Measurements from ENCODE around the gene PCDHGB3. TPM values are rescaled to one million over a fixed set of nuclear protein-coding genes. Genes with fewer than 3 reads are reported as not detected.

Gene PCDHGB3
- total RNA-seq, 1 experiment from 2014 or later, result 4.2 TPM

DNA sequence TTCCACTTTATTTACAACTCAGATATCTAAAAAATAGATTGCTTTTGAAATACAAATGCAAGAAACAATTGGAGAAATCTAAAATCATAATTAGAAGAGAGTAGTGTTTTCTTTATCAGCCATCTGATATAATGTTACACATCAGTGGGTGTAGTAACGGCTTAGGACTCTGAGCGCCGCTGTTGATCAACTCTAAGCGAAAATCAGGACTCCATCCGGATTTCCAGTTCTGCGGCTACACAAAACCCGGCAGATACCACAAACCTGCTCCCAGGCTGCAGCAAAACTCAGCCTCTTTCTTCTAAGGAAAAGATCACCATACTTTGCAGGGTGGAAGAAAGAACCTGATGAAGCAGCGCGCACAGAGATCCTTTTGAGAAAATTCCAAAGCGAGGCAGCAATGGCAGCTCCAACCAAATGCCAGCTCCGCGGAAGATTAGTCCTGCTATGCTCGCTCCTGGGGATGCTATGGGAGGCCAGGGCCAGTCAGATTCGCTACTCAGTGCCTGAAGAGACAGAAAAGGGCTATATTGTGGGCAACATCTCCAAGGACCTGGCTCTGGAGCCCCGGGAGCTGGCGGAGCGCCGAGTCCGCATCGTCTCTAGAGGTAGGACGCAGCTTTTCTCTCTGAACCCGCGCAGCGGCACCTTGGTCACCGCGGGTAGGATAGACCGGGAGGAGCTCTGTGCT is 32.7 kb downstream of the PCDHGB3 start, which contains the start of gene PCDHGA9 (continued):
- TF ChIP-seq TEAD4 (CRISPR knock-in tag; IDR thresholded peaks at IDR 0.05) (no peak), NR2C2 (CRISPR knock-in tag; IDR thresholded peaks at IDR 0.05) (no peak), ELF4 (CRISPR knock-in tag; IDR thresholded peaks at IDR 0.05; ENCODE audit: low read depth) (no peak), ZNF219 (CRISPR knock-in tag; IDR thresholded peaks at IDR 0.05; ENCODE audit: borderline replicate concordance) (no peak), NR3C1 (CRISPR knock-in tag; conservative IDR thresholded peaks at IDR 0.05; ENCODE audit: low read depth) (no peak), TCF7 (CRISPR knock-in tag; IDR thresholded peaks at IDR 0.05; ENCODE audit: low read depth) (no peak)
- TF ChIP-seq, protein P1, sequence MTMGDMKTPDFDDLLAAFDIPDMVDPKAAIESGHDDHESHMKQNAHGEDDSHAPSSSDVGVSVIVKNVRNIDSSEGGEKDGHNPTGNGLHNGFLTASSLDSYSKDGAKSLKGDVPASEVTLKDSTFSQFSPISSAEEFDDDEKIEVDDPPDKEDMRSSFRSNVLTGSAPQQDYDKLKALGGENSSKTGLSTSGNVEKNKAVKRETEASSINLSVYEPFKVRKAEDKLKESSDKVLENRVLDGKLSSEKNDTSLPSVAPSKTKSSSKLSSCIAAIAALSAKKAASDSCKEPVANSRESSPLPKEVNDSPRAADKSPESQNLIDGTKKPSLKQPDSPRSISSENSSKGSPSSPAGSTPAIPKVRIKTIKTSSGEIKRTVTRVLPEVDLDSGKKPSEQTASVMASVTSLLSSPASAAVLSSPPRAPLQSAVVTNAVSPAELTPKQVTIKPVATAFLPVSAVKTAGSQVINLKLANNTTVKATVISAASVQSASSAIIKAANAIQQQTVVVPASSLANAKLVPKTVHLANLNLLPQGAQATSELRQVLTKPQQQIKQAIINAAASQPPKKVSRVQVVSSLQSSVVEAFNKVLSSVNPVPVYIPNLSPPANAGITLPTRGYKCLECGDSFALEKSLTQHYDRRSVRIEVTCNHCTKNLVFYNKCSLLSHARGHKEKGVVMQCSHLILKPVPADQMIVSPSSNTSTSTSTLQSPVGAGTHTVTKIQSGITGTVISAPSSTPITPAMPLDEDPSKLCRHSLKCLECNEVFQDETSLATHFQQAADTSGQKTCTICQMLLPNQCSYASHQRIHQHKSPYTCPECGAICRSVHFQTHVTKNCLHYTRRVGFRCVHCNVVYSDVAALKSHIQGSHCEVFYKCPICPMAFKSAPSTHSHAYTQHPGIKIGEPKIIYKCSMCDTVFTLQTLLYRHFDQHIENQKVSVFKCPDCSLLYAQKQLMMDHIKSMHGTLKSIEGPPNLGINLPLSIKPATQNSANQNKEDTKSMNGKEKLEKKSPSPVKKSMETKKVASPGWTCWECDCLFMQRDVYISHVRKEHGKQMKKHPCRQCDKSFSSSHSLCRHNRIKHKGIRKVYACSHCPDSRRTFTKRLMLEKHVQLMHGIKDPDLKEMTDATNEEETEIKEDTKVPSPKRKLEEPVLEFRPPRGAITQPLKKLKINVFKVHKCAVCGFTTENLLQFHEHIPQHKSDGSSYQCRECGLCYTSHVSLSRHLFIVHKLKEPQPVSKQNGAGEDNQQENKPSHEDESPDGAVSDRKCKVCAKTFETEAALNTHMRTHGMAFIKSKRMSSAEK (CRISPR knock-in tag; IDR thresholded peaks at IDR 0.05; ENCODE audit: borderline replicate concordance), result no peak

DNA sequence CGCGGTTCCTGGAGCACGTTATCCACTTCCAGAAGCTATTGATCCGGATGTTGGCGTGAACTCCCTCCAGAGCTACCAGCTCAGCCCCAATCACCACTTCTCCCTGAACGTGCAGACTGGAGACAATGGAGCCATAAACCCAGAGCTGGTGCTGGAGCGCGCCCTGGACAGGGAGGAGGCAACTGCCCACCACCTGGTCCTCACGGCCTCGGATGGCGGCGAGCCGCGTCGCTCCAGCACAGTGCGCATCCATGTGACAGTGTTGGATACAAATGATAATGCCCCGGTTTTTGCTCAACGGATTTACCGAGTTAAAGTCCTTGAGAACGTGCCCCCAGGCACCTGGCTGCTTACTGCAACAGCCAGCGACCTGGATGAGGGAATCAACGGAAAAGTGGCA is 33.3 kb downstream of the PCDHGB3 start:
- peaks cover 43% of the 10 kb centered on the region for H3K9me3 Mint-ChIP-seq
- H3K27me3 Mint-ChIP-seq (ENCODE audit: low read depth), result peaks cover 17% of the 10 kb centered on the region
- no peak for DNase-seq (ENCODE audit: low spot score)
- ChIA-PET CTCF (interaction anchor here (0.6 to 1.7 kb wide), 9 partner anchors 10 to 160 kb away, joined by 3 to 15 read pairs (median 5); partner anchors contain the start of genes PCDHGA10, PCDHGA11, PCDHGA8 and PCDHGB3), POLR2A (no interaction called here)
- peaks cover 49% of the 10 kb centered on the region for H3K36me3 Mint-ChIP-seq
- no peak for ATAC-seq
- no peak overlapping the region for H3K27ac Mint-ChIP-seq
- no peak overlapping the region for H3K4me3 Mint-ChIP-seq
- TF ChIP-seq, protein P2, sequence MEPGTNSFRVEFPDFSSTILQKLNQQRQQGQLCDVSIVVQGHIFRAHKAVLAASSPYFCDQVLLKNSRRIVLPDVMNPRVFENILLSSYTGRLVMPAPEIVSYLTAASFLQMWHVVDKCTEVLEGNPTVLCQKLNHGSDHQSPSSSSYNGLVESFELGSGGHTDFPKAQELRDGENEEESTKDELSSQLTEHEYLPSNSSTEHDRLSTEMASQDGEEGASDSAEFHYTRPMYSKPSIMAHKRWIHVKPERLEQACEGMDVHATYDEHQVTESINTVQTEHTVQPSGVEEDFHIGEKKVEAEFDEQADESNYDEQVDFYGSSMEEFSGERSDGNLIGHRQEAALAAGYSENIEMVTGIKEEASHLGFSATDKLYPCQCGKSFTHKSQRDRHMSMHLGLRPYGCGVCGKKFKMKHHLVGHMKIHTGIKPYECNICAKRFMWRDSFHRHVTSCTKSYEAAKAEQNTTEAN (CRISPR knock-in tag; IDR thresholded peaks at IDR 0.05), result no peak
- no peak for TF ChIP-seq ZNF423 (CRISPR knock-in tag; IDR thresholded peaks at IDR 0.05)
- TF ChIP-seq, protein P3, sequence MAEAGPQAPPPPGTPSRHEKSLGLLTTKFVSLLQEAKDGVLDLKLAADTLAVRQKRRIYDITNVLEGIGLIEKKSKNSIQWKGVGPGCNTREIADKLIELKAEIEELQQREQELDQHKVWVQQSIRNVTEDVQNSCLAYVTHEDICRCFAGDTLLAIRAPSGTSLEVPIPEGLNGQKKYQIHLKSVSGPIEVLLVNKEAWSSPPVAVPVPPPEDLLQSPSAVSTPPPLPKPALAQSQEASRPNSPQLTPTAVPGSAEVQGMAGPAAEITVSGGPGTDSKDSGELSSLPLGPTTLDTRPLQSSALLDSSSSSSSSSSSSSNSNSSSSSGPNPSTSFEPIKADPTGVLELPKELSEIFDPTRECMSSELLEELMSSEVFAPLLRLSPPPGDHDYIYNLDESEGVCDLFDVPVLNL (CRISPR knock-in tag; IDR thresholded peaks at IDR 0.05; ENCODE audit: borderline replicate concordance, low read depth), result no peak
- no peak for TF ChIP-seq TEAD1 (CRISPR knock-in tag; IDR thresholded peaks at IDR 0.05)
- TF ChIP-seq, protein P4, sequence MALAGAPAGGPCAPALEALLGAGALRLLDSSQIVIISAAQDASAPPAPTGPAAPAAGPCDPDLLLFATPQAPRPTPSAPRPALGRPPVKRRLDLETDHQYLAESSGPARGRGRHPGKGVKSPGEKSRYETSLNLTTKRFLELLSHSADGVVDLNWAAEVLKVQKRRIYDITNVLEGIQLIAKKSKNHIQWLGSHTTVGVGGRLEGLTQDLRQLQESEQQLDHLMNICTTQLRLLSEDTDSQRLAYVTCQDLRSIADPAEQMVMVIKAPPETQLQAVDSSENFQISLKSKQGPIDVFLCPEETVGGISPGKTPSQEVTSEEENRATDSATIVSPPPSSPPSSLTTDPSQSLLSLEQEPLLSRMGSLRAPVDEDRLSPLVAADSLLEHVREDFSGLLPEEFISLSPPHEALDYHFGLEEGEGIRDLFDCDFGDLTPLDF (CRISPR knock-in tag; IDR thresholded peaks at IDR 0.05), result no peak
- TF ChIP-seq NFYB (CRISPR knock-in tag; conservative IDR thresholded peaks at IDR 0.05; ENCODE audit: low read depth), result no peak
- TF ChIP-seq, protein P5, sequence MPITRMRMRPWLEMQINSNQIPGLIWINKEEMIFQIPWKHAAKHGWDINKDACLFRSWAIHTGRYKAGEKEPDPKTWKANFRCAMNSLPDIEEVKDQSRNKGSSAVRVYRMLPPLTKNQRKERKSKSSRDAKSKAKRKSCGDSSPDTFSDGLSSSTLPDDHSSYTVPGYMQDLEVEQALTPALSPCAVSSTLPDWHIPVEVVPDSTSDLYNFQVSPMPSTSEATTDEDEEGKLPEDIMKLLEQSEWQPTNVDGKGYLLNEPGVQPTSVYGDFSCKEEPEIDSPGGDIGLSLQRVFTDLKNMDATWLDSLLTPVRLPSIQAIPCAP (CRISPR knock-in tag; IDR thresholded peaks at IDR 0.05), result no peak
- TF ChIP-seq, protein P6, sequence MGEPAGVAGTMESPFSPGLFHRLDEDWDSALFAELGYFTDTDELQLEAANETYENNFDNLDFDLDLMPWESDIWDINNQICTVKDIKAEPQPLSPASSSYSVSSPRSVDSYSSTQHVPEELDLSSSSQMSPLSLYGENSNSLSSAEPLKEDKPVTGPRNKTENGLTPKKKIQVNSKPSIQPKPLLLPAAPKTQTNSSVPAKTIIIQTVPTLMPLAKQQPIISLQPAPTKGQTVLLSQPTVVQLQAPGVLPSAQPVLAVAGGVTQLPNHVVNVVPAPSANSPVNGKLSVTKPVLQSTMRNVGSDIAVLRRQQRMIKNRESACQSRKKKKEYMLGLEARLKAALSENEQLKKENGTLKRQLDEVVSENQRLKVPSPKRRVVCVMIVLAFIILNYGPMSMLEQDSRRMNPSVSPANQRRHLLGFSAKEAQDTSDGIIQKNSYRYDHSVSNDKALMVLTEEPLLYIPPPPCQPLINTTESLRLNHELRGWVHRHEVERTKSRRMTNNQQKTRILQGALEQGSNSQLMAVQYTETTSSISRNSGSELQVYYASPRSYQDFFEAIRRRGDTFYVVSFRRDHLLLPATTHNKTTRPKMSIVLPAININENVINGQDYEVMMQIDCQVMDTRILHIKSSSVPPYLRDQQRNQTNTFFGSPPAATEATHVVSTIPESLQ (CRISPR knock-in tag; IDR thresholded peaks at IDR 0.05), result no peak
- TF ChIP-seq ZNF138 (CRISPR knock-in tag; conservative IDR thresholded peaks at IDR 0.05), result no peak
- TF ChIP-seq ZNF416 (CRISPR knock-in tag; IDR thresholded peaks at IDR 0.05), result no peak
- H3K4me1 Mint-ChIP-seq, result peaks cover 3% of the 10 kb centered on the region

Measured in WTC11 (cell line).